Stimulated activated CD8-positive, alpha-beta memory T cell treated with anti-CD3 and anti-CD28 coated beads, Interleukin-2, amount 100 ng/mL, for 48 hours (primary cell): Measurements from ENCODE around the gene SLC1A1.

Source experiments
- DNase-seq, 2 donors: peaks; one replicate each; pipeline ENCODE4 v3.0.0-alpha.2; 2020; ENCODE audit warnings: low read depth in 2 of 2

The SLC1A1 gene

DNA sequence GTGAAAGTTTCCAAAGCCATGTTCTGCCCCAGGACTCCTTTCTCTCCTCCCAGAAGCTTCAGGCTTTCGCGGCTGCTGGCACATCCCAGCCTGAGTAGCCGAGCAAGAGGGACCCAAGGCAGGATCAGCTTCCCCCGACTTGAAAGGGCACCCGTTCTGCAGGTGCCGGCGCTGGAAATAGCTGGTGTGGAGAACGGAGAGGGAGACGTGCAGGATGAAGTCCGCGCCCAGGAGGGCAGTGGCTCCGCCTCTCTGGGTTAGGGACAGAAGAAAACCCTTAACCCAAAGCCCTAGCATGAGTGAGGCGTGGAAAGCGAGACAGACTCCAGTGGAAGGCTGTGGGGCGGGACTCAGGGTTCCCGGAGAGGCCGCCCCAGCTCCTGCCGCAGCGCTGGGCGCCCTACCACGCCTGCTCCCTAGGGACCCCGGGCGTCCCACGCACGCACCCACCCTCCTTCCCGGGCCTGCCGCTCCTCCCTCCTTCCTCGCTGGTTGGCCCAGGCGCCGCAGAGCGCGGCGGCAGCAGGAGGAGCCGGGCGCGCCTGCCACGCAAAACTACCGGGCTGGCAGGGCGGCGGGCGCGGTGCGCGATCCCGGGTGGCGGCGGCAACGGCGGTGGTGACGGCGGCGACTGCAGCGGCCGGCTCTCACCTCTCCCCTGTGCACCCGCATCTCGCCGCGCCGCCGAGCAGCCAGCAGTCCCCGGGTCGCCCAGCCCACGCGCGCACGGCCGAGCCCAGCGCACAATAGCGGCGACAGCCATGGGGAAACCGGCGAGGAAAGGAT lies at the start of gene SLC1A1:
Gene SLC1A1 (plus strand): TSS at position 550 of the 786 bp plus-strand sequence. CDS start 212 bp downstream, at position 762.
- peak in 1 of 2 donors; percentile 13 for DNase-seq

DNA sequence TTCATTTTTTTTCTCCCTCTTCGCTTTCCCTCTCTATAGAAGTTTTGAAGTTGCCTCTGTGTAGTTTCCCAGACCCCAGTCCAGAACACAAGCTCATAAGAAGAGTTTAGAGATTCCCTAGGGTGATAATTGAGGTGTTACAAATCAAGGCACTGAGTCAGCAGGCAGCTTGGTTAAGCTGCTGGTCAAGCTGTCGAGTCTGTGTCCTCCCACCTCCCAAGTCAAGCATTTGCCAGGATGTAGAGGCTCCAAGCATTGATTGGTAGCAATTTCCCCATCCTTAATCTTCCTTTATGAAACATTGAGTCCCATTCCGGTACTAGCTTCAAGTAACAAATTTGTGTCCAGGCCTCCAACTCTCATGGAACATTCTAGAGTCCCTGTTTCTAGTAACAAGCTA lies 47.5 kb upstream of the SLC1A1 start:
- DNase-seq = no peak

DNA sequence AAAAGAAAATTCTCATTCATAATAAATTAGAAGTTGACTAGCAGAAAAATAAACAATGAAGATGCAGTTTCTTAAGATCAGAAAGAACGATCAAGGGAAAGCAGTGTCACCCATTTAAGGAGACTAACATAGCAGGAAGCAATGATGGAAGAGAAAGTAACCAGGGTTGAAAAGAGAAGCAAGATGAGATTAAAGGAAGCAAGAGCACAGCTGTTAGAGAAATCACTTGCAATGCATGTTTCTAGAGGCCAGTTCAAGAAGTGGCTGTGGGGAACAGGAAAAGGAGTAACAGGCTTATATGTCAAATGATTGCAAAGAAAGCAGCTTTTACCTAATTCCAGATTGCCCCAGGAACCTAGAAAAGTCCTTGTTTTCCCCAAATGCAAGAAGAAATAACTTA lies 46.8 kb upstream of the SLC1A1 start:
- no peak for DNase-seq

DNA sequence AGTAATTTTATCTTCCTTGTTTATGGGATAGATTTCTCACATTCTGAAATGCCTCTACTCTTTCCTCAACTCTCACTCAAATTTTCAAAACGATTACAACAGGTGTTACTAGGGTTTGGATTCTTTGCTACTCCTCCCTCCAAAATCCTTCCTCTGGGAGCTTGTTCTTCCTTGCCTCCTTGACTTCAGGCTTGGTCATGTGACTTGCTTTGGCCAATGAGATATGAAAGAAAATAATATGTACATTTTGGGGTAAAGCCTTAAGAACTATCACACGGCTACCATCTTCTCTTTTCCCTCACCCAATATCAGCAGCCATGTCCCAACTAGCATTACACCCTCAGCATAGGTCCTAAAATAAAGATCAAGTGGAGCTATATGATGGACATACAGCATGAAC lies 28.8 kb upstream of the SLC1A1 start:
- DNase-seq = no peak

DNA sequence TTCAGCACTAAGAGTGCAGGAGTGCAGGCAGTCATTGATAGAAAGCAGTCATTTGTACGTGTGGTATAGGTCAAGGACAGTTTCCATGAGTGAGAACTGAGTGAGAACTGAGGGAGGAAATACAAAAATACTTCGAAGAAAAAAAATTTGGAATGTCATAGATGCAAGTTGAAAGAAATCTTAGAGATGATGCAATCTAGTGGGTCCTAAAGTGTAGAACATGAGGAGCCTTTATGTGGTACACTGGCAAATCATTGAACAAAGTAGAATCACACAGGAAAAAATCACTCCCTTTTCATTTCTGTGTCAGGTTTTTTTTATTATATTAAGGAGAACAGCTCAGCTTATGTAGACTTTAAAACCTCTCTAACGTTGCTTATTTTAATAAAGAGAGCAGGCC lies 26.4 kb upstream of the SLC1A1 start:
- DNase-seq = no peak

DNA sequence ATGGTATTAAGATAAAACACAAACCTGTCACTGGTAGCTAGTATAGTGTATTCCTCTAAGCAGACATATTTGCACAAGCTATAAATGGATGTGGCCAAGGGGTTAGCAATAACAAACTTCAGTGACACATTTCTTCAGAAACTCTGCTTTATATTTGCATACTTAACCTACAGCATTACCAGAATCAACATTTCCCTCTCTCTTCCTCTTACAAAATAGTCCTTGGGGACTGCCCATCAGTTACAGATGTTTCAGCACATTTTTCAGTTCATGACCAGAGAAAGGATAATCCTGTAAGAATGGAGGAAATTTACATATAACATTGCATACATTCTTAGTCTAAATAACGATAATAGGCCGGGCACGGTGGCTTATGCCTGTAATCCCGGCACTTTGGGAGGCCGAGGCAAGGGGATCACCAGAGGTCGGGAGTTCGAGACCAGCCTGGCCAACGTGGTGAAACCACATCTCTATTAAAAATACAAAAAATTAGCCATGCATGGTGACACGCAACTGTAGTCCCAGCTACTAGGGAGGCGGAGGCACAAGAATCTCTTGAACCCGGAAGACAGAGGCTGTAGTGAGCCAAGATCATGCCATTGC lies 25.3 kb upstream of the SLC1A1 start:
- DNase-seq = no peak

DNA sequence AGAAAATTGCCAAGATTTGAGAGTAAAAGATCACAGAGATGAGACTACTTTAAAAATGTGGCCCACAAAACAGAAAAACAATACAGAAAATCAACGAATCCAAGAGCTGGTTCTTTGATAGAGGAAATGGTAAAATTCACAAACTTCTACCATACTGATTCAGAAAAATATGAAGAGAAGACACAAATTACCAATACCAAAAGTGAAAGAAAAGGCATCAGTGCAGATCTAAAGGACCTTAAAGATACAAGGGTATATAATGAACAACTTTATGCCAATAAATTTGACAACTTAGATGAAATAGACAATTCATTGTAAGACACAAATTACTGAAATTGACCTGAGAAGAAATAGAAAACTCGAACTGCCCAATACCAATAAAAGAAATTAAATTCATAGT lies 24.4 kb upstream of the SLC1A1 start:
- DNase-seq = no peak

DNA sequence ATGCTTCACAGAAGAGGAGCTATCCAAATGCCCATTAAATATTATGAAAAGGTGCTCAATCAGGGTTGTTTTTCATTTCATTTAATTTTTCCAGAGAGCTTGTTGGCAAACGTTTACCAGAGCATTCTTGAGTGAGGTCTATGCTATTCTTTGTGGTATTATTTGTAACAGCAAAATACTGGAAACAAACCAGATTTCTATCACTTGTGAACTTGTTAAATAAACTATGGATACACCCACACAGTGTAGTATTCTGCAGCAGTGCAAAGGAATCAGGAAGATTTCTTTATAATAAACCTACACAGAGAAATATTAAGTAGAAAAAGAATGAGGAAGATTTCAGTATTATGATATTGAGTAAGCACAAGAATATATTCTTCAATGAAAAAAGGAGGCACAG lies 15.0 kb upstream of the SLC1A1 start:
- DNase-seq = no peak

DNA sequence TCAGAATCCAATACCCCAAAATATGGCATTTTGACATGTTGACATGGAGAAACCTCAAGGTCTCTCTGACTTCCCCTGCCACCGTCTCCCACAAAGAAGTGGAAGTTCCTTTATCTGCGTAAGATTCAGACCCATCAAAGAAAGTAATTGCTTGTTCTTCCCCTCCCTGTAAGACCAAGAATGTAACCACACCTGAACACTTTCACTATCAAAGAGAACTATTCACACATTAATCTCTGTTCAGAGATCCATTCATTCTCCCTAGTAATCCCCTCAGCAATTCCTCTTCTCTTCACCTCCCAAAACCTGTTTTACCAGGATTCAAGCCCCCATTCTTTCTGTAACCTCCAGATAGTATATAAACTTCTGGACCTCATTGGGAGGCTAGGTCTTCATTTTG lies 4.1 kb upstream of the SLC1A1 start:
- no peak for DNase-seq

DNA sequence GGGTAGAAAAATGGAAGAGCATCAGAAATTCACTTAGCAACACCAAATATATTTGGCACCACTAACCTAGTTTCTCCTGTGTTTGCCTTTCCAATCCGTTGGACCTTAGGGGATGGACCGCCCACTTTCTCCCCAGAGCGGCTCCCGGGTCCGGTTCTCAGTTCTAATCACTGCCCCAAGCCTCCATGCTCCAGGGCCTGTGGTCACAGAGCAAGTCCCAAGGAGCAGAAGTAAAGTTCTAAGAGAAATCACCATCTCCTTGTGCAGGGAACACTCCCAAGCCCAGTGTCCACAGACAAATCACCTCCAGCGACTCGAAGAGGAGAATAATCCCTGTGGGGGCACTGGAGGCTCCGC lies 728 bp upstream of the SLC1A1 start:
- no peak for DNase-seq

DNA sequence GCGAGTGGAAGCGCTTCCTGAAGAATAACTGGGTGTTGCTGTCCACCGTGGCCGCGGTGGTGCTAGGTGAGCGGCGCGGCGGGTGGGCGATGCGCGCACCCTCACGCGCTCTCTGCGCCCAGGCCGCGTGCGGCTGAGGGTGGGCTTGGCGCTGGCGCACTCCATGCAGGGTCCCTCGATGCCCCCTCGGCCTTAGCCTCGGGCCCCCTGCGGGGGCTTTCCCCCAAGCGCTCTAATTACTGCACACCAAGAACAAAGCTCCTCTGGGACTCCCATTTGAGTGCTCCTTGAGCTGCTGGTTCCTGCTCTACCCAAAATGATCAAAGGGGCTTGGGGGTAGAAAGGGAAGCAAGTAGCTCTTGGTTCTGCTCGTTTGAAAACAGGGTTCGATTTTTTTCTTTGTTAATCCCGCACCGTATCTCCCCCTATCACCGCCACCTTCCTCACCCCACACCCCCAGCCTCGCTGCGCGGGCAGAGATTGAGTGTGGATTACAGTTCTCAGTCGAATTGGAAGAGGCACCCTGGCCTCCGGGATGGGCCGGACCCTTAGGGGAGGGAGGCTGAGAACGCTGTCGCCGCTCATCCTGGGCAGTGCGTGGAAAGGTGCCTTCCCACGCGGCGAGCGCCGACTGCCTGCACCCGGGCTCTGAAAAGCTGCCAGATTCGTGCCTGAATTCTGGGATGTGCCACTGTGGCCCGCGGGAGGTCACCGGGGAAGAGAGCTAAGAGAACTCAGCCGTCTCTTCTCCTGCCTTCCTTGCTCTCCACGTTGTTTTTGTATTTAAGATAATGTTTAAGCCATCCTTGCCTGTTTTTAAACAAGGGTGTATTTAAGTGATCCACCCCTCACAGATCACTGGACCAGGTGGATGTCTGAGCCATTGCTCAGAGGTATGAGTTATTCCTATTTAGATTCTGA lies 697 bp downstream of the SLC1A1 start:
- no peak for DNase-seq

DNA sequence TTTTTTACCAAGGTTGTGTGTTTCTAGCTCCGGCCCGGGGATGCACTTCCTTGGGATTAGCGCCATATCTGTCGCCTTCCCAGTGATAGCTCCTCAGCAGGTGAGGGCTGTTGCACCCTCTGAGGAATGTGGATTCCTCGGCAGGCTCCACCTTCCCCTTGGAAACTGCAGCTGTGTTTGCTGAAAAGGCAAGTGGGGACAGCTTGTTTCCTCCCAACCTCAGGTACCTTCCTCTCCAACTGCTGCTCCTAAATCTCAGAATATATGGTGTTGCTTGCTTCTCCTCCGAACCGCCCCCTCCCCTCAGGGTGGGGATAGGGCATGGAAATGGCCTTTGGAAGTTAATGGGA lies 1.3 kb downstream of the SLC1A1 start:
- no peak for DNase-seq

DNA sequence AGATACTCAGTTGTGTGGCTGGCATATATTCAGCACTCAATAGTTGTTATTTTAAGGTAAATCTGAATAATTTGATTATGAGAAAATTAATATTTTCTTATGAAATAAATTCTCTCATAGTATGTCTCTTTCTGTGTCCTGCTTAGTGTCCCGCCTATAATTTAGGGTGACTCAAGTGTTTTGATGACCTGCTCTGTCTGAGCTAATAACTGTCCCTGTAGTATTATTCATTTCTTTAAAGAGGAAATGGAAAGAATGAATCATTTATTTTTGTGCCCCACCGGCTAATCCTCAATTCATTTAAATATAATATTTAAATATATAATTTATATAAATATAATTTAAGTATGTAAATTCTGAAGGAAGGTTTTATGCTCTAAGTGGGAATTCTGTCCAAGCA lies 4.1 kb downstream of the SLC1A1 start:
- no peak for DNase-seq

DNA sequence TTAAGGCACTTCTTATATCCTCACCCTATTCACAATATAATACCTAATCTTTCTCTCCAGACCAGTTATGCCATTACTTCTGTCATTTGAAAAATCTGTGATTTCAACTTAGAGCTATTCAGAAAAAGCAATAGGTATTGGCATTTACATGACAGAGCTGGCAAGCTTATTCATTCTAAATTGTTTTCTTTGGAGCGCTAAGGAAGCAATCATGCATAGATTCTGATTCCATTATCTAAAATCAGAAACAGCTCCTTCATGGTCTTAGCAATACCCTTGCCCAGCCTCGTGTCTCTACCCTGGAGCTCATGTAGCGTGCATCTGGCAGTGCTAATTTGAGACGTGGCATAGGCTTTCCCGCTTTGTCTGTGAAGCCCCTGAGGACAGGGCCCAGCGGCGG lies 4.5 kb downstream of the SLC1A1 start:
- no peak for DNase-seq

DNA sequence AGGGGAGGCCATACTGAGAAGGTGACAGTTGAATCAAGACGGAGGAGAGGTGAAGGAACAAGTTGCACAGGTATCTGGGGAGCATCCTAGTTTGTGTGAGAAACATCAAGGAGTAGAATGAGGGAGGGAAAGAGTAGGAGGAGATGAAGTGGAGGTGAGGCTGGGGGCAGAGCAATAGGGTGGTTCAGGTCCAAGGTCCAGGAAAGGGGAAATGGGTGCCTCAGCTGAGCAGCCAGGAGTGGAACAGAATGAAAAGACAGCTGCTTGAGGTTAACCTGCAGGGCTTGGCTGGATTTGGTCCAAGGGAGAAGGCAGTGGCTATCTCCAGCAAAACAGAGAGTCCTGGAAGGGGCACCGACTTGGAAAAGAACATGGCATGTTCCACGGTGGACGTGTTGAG lies 5.3 kb downstream of the SLC1A1 start:
- DNase-seq = no peak

DNA sequence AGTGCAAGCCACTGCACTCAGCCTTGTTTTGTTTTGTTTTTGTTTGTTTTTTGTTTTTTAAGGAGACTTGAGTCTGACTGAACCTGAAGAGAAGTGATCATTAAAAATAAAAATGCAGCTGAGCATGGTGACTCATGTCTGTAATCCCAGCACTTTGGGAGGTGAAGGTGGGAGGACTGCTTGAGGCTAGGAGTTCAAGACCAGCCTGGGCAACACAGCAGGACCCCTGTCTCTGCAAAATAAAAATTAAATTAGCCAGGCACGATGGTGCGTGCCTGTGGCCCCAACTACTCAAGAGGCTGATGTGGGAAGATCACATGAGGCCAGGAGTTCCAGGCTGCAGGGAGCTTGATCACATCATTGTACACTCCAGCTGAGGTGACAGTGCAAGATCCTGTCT lies 6.2 kb downstream of the SLC1A1 start:
- no peak for DNase-seq

DNA sequence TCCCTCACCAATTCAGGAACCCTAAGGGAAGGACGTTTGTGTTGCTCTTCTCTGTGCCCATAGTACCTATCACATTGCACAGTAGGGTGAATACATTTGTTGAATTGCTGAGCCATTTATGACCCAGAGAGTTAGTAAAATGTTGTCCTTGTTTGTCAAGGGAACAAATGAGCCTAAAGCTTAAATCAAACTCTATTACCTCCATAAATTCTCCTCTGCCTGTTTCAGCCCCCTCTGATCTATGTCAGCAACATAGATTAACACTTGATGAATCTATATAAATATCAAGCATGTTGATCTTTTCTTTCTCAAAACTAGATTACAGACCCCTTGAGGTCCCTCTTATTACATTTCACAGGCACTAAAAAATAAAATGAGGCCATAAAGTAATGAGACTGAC lies 7.1 kb downstream of the SLC1A1 start:
- DNase-seq = no peak

DNA sequence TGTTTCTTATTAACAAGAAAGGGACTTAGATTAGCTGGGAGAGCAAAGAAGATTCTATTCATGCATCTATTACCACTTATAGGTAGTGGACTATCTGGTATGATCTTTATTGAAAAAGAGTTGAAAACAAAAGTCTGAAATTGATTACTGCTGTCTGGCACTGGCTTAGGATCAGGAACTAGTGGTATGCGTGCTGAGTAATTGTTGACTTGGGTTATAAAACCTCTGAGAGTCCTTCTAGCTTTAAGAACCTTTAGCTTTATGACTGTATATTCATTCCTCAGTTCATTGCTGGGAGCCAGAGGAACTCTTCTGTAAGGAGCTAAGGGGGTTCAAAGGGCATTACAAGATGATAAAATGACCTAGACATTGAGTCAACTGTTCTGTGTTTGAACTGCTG lies 7.6 kb downstream of the SLC1A1 start:
- DNase-seq = no peak

DNA sequence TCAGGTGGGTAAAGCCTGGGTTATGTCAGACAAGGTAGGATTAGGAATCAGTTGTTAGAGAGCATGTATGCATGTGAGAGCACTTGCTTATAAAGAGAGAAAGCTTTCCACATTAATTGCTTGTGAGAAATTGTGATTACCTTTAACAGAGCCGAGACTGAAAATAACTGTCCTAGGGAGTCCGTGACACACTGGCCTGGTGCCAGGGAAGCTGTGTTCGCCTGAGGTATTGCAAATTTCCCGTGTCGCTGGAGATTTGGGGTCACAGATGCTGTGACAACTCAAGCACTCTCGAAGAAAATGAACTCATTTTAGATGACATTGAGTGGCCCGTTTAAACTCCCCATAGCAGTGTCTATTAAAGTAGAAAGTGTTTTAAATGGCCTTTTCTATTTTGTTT lies 9.6 kb downstream of the SLC1A1 start:
- DNase-seq = no peak

DNA sequence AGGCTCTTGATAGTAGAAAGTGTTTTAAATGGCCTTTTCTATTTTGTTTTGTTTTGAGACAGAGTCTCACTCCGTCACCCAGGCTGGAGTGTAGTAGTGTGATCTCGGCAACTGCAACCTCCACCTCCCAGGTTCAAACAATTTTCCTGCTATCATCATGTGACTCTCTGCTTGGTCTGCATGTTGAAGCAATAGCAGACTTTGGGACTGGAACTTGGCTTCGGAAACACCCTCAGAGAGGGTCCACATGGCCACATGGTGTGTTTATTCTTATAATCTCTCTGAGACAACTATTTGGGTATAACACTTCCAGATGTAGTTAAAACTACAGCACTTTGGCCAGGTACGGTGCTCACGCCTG lies 10.9 kb downstream of the SLC1A1 start:
- DNase-seq = no peak

DNA sequence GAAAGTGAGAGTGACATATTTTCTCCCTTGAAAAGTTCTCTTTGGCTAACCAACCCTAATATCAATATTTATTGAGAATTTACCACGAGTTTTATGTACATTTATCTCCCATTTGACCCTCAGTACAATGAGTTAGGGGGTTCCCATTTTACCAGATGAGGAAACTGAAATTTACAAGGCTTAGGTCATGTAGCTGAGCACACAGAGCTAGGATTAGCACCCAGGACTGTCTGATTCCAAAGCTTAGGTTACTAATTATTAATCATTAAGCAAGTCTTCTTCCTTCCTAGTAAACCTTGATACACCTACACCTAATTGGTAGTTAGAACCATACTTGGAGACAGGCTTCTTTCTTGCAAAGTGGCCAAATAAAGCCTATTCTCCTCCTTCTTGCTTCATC lies 12.2 kb downstream of the SLC1A1 start:
- no peak for DNase-seq

DNA sequence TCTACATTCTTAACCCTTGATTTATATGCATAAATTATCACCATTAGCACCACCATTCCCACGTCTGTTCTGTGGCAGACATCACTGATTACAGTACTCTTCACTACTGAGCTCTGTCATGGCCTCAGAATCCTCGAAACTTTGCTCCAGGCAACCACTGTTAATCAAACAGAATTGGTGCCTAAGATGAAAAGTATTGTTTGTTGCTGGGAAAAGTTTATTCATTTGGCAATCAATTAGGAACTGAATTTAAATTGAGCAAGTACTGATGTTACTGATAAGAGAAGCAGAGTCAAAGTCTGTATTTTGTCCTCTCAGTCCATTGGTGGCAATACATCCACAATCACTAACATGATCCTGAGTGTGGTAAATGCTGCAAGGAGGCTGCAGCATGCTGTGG lies 12.8 kb downstream of the SLC1A1 start:
- DNase-seq = no peak

DNA sequence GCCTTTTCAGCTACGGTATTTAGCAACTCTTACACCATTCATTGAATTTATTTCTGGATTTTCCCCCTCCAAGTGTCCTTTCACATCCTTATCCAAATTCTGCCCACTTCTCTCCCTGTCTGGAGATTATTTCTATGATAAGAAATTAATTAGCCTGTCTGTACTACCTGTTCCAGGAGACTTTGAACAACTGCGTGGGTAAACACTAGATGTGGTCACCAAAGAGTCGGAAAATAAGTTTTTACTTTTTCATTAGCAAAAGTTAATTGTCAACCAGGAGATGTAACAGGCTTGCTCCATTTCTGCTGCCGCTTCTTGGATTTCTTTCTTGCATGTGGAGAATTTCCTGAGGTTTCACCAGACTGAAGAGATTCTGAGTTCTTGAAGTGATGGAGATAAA lies 14.0 kb downstream of the SLC1A1 start:
- no peak for DNase-seq
